HG03175 (cell line): Measurements from ENCODE around the gene GP1BB.

Experiments
- ATAC-seq: cut with Tn5 transposase; IDR thresholded peaks from one replicate; pipeline ENCODE4 v1.9.1; 2021; ENCODE audit warnings: mild to moderate bottlenecking, moderate library complexity; ENCODE audit not compliant: unreplicated experiment

Gene GP1BB

DNA sequence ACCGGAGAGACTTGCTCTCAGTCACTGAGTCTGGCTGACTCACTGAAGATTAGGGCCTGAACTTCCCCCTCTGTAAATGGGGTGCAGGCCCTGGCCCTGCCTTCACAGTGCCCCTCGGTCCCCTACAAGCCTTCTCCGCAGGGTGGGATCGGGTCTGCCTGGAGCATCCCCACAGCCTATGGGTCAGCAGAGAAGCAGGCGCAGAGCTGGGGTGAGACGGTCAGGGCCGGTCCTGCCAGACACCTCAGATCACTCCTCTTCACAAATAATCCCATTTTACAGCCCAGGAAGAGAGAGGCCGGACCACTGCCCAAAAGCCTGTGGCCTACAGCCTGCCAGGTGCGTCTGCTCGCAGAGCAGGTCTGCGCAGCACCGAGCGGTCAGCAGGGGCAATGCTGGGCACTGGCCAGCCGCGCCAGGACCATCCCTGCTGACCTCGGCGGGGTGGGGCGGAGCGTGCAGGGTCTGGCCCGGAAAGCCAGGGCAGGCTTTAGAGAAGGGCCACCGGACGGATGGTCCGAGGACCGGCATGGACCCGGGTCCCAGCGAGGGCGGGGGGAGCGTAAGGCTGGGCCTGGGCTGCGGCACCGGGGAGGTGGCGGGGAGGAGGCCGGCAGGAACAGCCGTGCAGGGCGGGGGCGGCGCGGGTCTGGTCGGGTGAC lies 9.6 kb upstream of the GP1BB start:
- no peak for ATAC-seq

DNA sequence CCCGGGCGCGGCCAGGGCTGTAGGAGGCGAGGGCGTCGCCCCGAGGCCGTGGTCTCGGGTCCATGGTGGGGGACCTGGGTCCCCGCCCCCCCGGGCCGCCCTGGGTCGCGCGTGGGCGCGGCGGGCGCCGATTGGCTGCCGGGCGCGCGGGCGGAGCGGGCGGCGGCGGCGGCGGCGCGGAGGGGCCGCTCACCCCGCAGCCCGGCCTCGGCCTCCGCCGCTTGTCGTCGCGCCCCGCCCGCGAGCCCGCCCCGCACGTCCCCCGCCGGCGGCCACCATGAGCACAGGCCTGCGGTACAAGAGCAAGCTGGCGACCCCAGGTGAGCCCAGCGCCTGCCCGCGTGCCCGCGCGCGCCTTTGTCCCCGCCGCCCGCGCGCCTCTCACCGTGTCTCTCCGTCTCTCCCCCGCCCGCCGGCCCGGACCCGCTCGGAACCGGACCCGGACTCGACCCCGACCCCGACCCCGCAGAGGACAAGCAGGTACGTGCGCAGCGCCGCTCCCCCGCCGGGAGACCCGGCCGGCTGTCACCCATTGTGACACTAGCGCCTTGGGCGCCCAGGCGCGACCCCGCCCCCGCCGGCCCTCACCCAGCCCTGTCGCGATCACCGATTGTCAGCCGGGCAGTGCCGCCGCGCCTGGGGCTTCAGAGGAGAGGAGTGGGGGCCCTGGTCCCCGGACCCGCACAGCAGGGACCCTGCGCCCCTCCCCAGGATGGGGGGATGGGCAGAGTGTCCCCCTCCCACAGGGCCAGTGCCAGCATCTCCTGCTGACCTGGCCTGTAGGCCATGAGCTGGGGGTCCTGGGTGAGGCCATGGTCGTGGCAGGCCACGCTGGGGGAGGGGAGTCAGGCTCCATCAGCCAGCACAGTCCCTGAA lies 8.8 kb upstream of the GP1BB start, which contains the start of gene SEPTIN5:
TSS of gene SEPTIN5 (plus strand) at position 192 of the 876 bp plus-strand sequence. CDS start at position 278, 86 bp downstream.
- ATAC-seq = no peak

DNA sequence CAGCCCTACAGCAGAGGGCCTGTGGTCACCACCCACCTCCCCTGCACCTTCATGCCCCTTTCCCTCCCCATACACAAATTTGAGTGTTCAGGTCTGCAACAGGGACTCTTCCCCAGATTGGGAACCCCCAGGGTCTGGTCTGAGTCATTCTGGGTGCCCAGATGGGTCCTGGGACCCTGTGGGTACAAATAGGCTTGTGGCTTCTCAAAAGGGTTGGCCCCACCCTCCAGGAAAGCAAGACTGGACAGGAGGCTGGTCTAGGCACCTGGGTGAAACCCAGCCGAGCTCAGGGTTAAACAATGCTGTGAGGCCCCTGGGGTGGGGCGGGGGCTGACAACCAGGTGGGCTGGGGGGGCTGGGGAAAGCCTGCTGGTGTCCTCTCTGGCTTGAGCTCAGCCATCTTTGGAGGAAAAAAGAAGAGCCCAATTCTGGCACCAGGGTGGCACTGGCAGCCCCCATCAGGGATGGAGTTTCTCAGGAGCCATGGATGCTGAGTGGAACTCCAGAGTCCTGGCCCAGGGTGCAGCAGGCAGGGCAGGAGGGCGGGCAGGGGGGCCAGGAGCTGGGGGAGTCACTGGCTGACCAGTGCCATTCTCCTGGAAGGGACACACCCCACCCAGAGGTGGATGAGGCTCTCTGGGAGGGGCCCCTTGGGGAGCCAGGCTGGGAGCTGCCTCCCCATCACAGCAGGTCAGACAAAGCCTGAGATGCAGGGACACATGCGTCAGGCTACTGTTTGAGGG lies 8.0 kb upstream of the GP1BB start:
- no peak for ATAC-seq

DNA sequence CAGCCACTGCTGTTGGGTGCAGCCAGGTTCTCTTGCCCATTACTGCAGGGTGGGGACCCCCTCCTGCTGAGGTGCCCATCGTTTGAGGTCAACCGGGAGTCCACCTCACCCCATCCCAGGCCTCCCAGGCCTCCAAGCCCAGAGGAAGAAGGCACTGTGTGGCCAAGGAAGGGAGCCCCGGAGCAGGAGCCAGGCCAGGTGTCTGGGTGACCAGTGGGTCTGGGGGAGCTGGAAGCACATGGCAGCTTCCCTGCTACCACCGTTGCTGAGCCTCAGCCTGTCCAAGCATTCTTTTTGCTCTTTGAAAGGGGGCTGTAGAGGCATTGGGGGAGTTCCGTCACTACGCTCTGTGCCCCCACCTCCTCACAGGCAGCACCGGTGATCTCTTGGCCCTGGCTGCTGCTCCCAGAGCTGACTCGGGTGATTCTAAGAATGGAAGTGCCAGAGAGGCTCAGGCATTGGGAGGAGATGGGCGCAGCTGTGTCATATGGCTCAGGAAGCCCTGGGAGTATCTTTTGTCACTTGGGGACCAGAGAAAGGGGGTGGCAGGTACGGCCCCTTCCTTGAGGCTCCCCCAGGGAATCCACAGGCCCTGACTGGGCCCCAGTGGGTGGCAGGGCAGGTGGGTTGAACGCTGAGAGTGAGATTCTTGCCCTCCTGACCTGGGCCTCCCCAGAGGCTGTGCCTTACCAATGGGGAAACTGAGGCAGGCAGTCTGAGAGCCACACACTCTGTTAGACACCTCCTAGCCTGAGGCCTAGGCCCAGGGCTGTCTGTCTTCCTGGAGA lies 7.1 kb upstream of the GP1BB start:
- no peak for ATAC-seq

DNA sequence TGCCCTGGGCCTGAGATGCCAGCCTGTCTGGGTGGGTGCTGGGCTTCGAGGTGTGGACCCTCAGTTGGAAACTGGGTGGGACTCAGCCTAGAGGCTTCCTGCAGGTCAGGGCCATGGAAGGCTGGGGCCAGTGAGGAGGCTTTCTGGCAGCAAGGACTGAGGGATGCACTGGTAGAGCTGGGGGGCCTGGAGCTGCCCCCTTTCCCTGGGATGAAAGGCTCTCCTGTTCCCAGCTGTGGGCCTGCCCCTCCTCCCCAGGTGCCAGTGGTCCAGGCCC lies 6.6 kb upstream of the GP1BB start:
- ATAC-seq = no peak

DNA sequence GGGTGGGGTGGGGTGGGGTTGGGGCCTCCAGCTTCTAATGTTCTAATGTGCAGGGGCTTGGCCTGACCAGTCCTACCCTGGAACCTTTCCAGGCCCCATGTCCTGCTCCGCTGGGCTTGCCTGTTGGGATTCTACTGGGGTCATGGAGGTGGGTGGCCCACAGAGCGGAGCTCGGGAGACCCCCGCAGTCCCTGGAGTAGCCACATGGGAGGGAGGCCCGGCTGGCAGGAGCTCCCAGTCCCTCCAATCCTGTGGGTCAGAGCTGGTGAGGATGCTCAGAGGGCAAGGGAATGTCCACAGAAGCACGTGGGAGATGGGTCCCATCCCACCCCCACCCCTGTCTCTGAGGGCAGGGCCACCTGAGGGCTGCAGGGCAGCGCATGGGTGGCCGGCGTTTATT lies 6.2 kb upstream of the GP1BB start:
- ATAC-seq = no peak

DNA sequence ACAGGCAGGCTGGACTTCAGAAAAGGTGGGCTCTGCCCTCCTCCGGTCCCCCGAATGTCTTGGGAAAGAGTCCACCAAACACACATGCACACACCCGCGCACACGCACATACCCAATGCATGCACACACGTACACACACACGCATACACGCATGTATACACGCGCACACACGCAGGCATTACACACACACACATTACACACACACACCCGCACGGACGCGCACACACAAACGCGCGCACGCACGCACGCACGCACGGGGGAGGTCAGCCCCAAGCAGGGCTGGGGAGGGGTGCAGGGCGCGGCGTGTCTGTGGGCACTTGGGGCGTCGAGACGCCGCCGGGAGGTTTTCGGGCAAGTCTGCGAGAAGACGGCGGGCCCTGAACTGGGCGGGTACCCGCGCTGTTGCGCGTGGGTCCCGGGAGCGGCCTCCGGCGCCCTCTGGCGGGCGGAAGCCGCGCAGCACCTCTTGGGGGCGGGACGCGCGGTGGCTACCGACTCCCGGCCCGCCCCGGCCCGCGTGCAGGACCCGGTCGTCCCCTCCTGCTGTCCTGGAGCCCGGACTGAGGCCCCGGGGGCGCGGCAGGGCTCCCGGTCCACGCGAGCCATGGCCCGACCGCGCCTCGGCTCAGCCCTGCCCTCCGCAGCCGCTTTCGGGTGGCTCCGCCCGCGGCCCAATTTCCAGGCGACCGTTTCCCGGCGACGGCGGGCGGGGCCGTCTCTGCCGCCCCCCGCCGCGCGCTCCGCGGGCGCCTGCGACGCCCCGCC lies 5.5 kb upstream of the GP1BB start:
- peak; percentile 63 for ATAC-seq

DNA sequence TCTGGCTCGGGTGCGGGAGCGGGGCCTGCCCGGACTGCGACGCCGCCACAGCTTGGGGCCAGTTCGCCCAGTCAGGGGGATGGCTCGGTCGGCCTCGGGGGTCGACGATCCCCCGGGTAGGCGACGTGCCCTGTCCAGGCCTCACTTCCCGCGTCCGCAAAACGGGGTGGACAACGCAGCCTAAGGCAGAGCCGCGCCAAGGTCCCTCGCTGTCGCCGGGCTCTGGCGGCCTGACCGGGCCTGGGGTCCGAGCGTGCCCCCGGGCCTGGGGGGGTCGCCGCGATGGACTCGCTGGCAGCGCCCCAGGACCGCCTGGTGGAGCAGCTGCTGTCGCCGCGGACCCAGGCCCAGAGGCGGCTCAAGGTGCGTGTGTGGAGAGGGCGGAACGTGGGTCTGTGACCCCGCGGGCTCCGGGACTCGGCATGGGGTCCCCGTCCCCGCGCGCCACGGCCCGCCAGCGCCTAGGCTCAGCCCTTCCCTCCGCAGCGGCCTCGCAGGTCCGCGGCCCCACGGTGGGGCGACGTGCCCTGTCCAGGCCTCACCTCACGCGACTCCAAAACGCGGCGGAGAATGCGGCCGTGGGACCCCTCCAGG lies 4.8 kb upstream of the GP1BB start:
- no peak for ATAC-seq

DNA sequence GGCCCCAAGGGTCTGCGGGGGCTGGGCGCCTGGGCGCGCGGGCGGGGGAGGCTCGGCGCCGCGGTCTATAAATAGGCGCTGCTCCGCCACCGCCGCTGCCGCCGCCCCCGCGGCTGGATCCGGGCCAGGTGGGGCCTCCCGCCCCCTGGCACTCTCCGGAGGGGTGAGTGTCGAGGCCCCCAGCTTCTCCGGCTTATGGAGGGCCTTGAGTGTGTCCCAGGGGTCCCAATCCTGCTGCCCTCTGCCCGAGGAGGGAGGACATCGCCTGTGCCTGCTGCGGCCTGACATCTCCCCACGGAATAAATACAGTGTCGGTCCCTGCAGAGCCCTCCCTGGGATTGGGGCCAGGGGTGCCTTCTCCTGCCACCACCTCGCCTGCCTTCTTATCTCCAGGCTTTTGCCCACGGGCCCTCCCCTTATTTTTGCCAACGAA lies 4.3 kb upstream of the GP1BB start:
- ATAC-seq = no peak

DNA sequence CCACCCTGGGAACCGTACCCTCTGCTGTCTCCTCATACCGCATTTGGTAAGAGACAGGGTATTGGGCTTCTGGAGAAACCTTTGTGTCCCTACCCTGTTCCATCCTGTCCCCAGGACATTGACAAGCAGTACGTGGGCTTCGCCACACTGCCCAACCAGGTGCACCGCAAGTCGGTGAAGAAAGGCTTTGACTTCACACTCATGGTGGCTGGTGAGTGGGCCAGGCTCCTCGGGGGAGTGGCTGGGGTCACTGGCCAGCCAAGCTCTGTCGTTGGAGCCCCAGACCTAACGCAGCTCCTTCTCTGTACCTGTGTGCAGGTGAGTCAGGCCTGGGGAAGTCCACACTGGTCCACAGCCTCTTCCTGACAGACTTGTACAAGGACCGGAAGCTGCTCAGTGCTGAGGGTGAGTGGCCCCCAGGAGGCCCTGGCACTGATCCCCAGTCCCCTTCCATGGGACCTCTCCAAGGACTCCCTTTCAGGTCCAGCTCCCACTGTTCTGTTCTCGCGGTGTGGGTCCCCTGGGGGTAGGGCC lies 3.8 kb upstream of the GP1BB start:
- no peak for ATAC-seq

DNA sequence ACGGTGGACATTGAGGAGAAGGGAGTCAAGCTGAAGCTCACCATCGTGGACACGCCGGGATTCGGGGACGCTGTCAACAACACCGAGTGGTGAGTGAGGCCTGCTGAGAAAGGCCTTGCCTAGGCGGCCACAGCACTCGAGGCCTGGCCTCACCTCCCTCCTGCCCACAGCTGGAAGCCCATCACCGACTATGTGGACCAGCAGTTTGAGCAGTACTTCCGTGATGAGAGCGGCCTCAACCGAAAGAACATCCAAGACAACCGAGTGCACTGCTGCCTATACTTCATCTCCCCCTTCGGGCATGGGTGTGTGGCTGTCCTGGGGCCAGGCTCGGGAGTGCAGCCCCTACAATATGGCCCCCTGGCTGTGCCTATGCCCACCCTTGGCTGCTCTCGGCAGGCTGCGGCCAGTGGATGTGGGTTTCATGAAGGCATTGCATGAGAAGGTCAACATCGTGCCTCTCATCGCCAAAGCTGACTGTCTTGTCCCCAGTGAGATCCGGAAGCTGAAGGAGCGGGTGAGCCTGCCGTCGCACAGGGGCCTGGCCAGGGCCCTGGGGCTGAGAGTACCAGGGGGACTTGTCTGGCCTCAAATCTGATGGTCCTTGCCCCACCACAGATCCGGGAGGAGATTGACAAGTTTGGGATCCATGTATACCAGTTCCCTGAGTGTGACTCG lies 3.0 kb upstream of the GP1BB start:
- ATAC-seq = no peak

DNA sequence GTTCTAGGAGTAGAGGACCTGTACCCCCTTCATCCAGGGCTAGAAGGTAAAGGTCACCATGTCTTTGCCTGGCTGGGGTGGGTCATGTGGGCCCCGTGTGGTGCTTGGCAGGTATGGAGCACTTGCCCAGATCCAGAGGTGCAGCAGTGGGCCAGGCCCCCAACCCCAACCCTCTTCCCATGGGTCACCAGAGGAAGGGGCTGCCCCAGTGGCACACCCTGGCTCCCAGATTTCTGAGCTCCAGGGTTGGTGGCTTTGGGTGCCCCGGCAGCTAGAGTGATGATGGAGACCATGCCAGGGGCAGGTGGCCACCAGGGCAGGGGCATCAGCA lies 2.4 kb upstream of the GP1BB start:
- ATAC-seq = no peak

DNA sequence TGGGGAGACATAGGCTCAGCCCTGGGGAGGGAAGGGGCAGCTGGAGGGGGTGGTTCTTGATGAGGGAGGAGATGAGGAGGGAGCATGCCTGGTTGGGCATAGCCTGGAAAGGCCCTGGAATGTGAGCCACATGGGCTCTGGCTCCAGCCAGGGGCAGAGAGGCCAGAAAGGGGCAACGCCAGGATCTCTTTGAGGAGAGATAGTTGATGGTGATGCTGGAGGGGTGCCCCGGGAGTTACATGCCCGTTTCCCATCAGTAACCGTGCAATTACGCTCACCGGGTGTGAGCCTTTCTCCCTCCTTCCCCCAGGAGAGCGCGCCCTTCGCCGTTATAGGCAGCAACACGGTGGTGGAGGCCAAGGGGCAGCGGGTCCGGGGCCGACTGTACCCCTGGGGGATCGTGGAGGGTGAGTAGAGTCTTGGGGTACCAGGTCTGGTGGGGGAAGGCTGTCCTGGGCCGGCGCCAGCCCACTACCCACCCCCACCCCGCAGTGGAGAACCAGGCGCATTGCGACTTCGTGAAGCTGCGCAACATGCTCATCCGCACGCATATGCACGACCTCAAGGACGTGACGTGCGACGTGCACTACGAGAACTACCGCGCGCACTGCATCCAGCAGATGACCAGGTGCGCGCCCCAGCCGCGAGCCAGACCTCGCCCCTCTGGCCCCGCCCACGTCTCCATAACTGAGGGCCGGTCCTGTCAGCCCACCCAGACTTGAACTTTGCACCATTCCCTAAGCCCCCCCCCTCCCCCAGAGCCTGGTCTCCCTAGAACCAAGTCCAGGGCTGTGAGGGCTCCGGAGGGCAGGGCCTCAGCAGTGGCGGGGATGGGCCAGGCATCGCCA lies 1.8 kb upstream of the GP1BB start:
- no peak for ATAC-seq

DNA sequence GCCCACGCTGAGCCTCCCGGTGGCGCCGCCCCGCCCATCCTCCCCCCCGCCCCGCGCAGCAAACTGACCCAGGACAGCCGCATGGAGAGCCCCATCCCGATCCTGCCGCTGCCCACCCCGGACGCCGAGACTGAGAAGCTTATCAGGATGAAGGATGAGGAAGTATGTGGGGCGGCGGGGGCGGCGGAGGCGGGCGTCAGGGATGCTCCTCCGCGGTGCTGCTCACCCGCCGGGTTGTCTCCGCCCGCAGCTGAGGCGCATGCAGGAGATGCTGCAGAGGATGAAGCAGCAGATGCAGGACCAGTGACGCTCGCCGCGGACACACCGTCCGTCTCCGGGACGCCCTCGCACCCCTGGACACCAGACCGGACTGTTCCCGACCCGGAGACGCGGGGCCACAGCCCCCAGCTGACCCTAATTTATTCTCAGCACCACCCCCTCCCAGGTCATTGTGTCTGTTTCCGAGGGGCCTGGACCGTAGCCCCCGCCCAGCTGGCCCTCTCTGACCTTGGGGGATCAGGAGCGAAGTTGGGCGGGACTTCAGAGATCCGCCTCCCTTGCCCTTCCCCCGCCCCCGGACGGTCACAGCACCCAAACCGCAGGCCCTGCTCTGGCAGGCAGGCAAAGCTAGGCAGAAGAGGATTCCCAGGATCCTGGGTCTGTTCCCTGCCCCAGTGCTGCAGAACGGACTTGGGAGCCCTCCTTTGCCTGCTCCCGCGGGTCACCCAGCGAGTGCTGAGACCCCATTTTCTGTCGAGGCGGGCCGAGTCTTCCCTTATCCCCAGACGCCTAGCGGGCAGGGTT lies 959 bp upstream of the GP1BB start:
- ATAC-seq = no peak

DNA sequence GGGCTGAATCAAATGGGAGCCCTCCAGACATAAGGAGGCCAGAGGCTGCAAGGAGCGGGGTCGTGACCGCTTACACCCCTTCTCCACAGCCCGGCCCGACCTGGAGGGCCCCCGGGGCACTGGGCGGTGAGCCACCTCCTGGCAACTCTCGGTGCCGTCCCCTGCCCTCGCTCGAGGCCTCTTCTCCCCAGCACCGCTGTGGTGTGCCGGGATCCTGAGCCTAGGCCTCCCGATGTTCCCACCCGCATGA lies 432 bp upstream of the GP1BB start:
- ATAC-seq = no peak

DNA sequence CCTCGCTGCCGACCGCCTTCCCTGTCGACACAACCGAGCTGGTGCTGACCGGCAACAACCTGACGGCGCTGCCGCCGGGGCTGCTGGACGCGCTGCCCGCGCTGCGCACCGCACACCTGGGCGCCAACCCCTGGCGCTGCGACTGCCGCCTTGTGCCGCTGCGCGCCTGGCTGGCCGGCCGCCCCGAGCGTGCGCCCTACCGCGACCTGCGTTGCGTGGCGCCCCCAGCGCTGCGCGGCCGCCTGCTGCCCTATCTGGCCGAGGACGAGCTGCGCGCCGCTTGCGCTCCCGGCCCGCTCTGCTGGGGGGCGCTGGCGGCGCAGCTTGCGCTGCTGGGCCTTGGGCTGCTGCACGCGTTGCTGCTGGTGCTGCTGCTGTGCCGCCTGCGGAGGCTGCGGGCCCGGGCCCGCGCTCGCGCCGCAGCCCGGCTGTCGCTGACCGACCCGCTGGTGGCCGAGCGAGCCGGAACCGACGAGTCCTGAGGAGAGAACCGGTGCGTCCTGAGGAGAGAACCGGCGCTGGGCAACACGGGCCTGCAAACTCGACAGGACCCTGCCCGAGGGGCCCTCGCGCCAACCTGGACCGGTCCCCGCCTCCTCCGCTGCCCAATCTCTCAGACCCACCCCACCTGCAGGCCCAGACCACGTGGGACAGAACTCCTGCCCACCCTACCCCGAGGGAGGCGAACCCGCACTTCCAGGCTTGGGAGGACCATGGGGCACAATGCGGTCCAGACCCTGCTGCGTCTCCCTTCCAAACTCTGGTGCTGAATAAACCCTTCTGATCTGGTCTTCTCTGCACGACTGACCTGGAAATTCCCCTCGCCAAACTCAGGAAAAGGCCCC lies 866 bp downstream of the GP1BB start:
- ATAC-seq = no peak
